CD4-positive, alpha-beta T cell treated with Interferon gamma for 1 hour (primary cell): ENCODE data around the gene MRGPRD.

Experiments
- DNase-seq: peaks from one replicate; pipeline ENCODE4 v3.0.0-alpha.2; 2020

The MRGPRD gene

GRCh38 chr11:68942095-68942620 lies 38.6 kb downstream of the MRGPRD start:
- DNase-seq: no peak

GRCh38 chr11:68941324-68942094 lies 39.3 kb downstream of the MRGPRD start:
- DNase-seq: no peak

GRCh38 chr11:68940651-68941323 lies 40.0 kb downstream of the MRGPRD start:
- DNase-seq: no peak

- DNase-seq: no peak
Observed at GRCh38 chr11:68939583-68940555, 40.9 kb downstream of the MRGPRD start.

- DNase-seq: no peak
Observed at GRCh38 chr11:68938816-68939582, 41.8 kb downstream of the MRGPRD start.

GRCh38 chr11:68938088-68938487 lies 42.7 kb downstream of the MRGPRD start:
- DNase-seq: no peak

GRCh38 chr11:68936676-68937620 lies 43.8 kb downstream of the MRGPRD start:
- no peak for DNase-seq

GRCh38 chr11:68936358-68936636 lies 44.5 kb downstream of the MRGPRD start:
- no peak for DNase-seq

- no peak for DNase-seq
Observed at GRCh38 chr11:68935516-68936357, 45.0 kb downstream of the MRGPRD start.

- DNase-seq: no peak
Observed at GRCh38 chr11:68935066-68935465, 45.7 kb downstream of the MRGPRD start.

- no peak for DNase-seq
Observed at GRCh38 chr11:68934666-68935065, 46.1 kb downstream of the MRGPRD start.

GRCh38 chr11:68934321-68934645 lies 46.5 kb downstream of the MRGPRD start:
- DNase-seq: no peak

GRCh38 chr11:68933605-68934320 lies 47.0 kb downstream of the MRGPRD start:
- DNase-seq: no peak

GRCh38 chr11:68932933-68933577 lies 47.7 kb downstream of the MRGPRD start:
- no peak for DNase-seq

- no peak for DNase-seq
Observed at GRCh38 chr11:68932358-68932757, 48.4 kb downstream of the MRGPRD start.

GRCh38 chr11:68931911-68932310 lies 48.9 kb downstream of the MRGPRD start:
- DNase-seq: no peak

- DNase-seq: no peak
Observed at GRCh38 chr11:68930991-68931855, 49.6 kb downstream of the MRGPRD start.
